ENCODE measurements around the gene FAM20A. TPM values are rescaled to one million over a fixed set of nuclear protein-coding genes. Genes with fewer than 3 reads are reported as not detected.

The FAM20A gene
- total and polyA plus RNA-seq, 2 of the 8 experiments (the other 6 are each of a cell fraction or from before 2014, with no cell fraction given) = 3.6 to 11.9 TPM

DNA sequence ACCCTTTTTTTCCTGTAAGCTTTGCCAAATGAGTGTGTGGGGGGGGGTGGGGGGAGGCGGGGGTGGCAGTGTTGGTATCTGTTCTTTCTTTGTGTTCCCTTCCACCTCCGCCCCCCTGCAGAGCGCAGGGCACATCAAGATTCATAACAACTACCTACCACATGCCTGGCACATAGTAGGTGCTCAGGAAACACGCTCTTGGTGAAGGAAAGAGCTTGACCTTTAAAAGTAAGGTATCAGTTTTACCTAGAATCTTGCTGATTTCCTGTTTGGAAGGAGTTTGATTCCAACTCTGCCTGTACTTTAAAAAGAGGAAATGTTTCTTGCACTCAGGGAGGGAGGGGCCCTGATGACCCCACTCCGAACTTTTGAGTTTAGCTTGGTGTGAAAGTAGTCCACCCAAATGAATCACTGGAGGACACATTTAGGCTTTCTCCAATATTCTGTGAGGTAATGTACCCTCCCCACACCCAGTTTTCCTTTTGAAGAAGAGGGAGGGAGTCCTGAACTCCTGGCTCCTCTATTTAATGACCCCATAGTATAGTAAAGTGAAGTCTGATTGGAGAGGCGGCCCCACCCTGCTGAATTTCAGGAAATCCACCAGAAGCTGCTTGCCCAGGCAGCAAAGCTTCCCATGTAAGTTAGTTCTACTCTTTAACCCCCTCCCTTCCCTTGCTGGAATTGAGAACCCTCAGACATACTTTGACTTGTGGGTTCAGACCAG, 560 bp upstream of the FAM20A start (continued):
- no peak for TF ChIP-seq RNF2 (IDR thresholded peaks at IDR 0.05; ENCODE audit: borderline replicate concordance, low read depth, low read length, missing control alignments, poor library complexity, severe bottlenecking)
- no peak for TF ChIP-seq CEBPB (IDR thresholded peaks at IDR 0.05; ENCODE audit: low read depth, low read length)
- no peak for TF ChIP-seq TAF1 (IDR thresholded peaks at IDR 0.05; ENCODE audit: low read depth, low read length)
- TF ChIP-seq SIN3A (conservative IDR thresholded peaks at IDR 0.05 in 1 of 2, IDR thresholded peaks at IDR 0.05 in 1 of 2; ENCODE audit: low read depth in 1 of 2, low read length in 2 of 2) = no peak
- TF ChIP-seq GTF2F1 (IDR thresholded peaks at IDR 0.05; ENCODE audit: borderline replicate concordance, low read depth, low read length) = no peak
- TF ChIP-seq ZNF274 (IDR thresholded peaks at IDR 0.05; ENCODE audit: borderline replicate concordance, extremely low read depth, low read length) = no peak
